ENCODE results near the gene KIAA2012.

KIAA2012 gene

DNA sequence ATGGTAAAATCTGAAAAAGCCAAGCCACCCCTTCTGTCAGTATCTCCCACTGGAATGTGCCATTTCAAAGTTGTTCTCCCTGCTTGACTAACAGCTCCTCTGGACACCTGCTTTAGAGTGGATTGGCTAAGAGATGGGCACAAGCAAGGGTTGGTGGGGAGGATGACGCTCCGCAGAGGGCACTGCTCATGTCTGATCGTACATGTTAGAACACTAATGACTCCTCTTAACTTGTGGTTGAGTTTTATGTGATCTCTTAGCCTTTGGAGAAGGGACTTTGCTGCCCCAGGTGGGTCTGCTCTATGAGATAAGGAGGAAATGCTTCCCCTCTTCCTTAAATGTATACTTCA is 8.2 kb upstream of the KIAA2012 start:
- H3K36me3 ChIP-seq (replicated peaks; ENCODE audit: low read depth, low read length) = no peaks in the 10 kb centered on the region
- no peaks in the 10 kb centered on the region for H4K20me1 ChIP-seq (ENCODE audit: insufficient read depth, low read length)
- no peaks in the 10 kb centered on the region for H3K27me3 ChIP-seq (ENCODE audit: low read depth, low read length)
- no peak for TF ChIP-seq CTCF (IDR thresholded peaks at IDR 0.05; ENCODE audit: low read depth, low read length)
- no peak for TF ChIP-seq EZH2phosphoT487 (IDR thresholded peaks at IDR 0.05; ENCODE audit: low read depth)
- H3K4me2 ChIP-seq (ENCODE audit: low read length) = no peak overlapping the region
- no peaks in the 10 kb centered on the region for H3K4me1 ChIP-seq (ENCODE audit: low read length)
- H3K9me3 ChIP-seq (ENCODE audit: insufficient read depth, low read length) = no peaks in the 10 kb centered on the region
- H3K4me3 ChIP-seq (ENCODE audit: low read length) = no peak overlapping the region
- no peaks in the 10 kb centered on the region for H3K79me2 ChIP-seq (ENCODE audit: low read length)
- no peak overlapping the region for H3K27ac ChIP-seq (ENCODE audit: low read length)
- no peak overlapping the region for H3K9ac ChIP-seq (ENCODE audit: low read length)
- H2AFZ ChIP-seq (ENCODE audit: low read depth, low read length) = no peak overlapping the region

- H3K4me1 ChIP-seq (ENCODE audit: low read length) = no peaks in the 10 kb centered on the region; the same call in 1 of the 2 replicates
- no peak for TF ChIP-seq CTCF (IDR thresholded peaks at IDR 0.05; ENCODE audit: low read depth, low read length)
- no peak for TF ChIP-seq EZH2phosphoT487 (IDR thresholded peaks at IDR 0.05; ENCODE audit: low read depth)
- H3K9me3 ChIP-seq (ENCODE audit: insufficient read depth, low read length) = no peaks in the 10 kb centered on the region
- no peaks in the 10 kb centered on the region for H4K20me1 ChIP-seq (ENCODE audit: insufficient read depth, low read length)
- H2AFZ ChIP-seq (ENCODE audit: low read depth, low read length) = no peak overlapping the region
- H3K4me2 ChIP-seq (ENCODE audit: low read length) = no peak overlapping the region
- no peaks in the 10 kb centered on the region for H3K36me3 ChIP-seq (replicated peaks; ENCODE audit: low read depth, low read length)
- H3K27me3 ChIP-seq (ENCODE audit: low read depth, low read length) = no peaks in the 10 kb centered on the region
- no peaks in the 10 kb centered on the region for H3K79me2 ChIP-seq (ENCODE audit: low read length)
- no peak overlapping the region for H3K27ac ChIP-seq (ENCODE audit: low read length)
- H3K9ac ChIP-seq (ENCODE audit: low read length) = no peak overlapping the region
- no peak overlapping the region for H3K4me3 ChIP-seq (ENCODE audit: low read length)
Observed at GRCh38 chr2:202065876-202066275, 7.2 kb upstream of the KIAA2012 start.

DNA sequence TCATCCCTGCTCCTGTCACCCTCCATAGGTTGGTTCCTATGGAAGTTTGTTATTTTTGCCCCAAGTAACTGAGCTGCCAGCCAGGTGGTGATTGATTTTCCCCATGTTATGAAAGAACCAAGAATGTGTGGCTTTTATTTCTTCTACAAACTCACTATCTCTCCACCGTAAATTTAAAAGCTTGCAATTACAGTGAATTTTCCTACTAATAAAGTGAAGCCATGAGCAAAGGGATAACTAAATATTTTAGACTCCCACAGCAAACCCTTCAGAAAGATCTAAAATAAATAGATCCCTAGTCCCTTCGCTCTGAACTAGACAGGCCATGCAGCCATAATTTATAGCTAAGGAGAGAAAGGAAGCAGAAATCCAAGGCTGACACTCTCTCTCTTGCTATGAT is 6.2 kb upstream of the KIAA2012 start:
- Histone ChIP-seq H3K4me1 (ENCODE audit: low read length) (peaks cover 4% of the 10 kb centered on the region), H3K36me3 (replicated peaks; ENCODE audit: low read depth, low read length) (no peaks in the 10 kb centered on the region), H3K27ac (ENCODE audit: low read length) (no peak overlapping the region), H3K79me2 (ENCODE audit: low read length) (no peaks in the 10 kb centered on the region), H3K4me3 (ENCODE audit: low read length) (no peak overlapping the region), H4K20me1 (ENCODE audit: insufficient read depth, low read length) (no peaks in the 10 kb centered on the region), H3K27me3 (ENCODE audit: low read depth, low read length) (no peaks in the 10 kb centered on the region), H3K9me3 (ENCODE audit: insufficient read depth, low read length) (no peaks in the 10 kb centered on the region), H2AFZ (ENCODE audit: low read depth, low read length) (no peak overlapping the region), H3K9ac (ENCODE audit: low read length) (no peak overlapping the region), H3K4me2 (ENCODE audit: low read length) (no peak overlapping the region)
- TF ChIP-seq CTCF (IDR thresholded peaks at IDR 0.05; ENCODE audit: low read depth, low read length) = no peak

- H3K9ac ChIP-seq (ENCODE audit: low read length) = no peak overlapping the region
- TF ChIP-seq EZH2phosphoT487 (IDR thresholded peaks at IDR 0.05; ENCODE audit: low read depth) (no peak), CTCF (IDR thresholded peaks at IDR 0.05; ENCODE audit: low read depth, low read length) (no peak)
- no peak overlapping the region for H2AFZ ChIP-seq (ENCODE audit: low read depth, low read length)
- no peak overlapping the region for H3K27ac ChIP-seq (ENCODE audit: low read length)
- peaks cover 4% of the 10 kb centered on the region for H3K4me1 ChIP-seq (ENCODE audit: low read length)
- no peaks in the 10 kb centered on the region for H3K27me3 ChIP-seq (ENCODE audit: low read depth, low read length)
- no peaks in the 10 kb centered on the region for H3K36me3 ChIP-seq (replicated peaks; ENCODE audit: low read depth, low read length)
- H3K79me2 ChIP-seq (ENCODE audit: low read length) = no peaks in the 10 kb centered on the region
- H3K4me3 ChIP-seq (ENCODE audit: low read length) = no peak overlapping the region
- H4K20me1 ChIP-seq (ENCODE audit: insufficient read depth, low read length) = no peaks in the 10 kb centered on the region
- H3K9me3 ChIP-seq (ENCODE audit: insufficient read depth, low read length) = no peaks in the 10 kb centered on the region
- H3K4me2 ChIP-seq (ENCODE audit: low read length) = no peak overlapping the region
Observed at GRCh38 chr2:202067589-202067988, 5.5 kb upstream of the KIAA2012 start.

Data from OCI-LY3 (cell line).